ENCODE results near the gene PLEKHA5.

The PLEKHA5 gene

DNA sequence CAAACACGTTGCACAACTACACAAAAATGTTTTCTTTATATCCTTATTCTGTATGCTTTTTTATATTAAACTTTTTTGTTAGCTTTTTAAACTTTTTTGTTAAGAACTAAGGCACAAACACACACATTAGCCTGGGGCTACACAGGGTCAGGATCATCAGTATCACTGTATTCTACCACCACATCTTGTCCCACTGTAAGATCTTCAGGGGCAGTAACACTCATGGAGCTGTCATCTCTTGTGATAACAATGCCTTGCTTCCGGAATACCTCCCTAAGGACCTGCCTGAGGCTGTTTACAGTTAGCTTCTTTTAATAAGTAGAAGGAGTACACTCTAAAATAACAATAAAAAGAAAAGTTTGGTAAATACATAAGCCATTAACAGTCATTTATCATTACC is 42.2 kb downstream of the PLEKHA5 start:
- Mint-ChIP-seq H3K4me1 (no peaks in the 10 kb centered on the region), H3K36me3 (no peaks in the 10 kb centered on the region), H3K9me3 (no peaks in the 10 kb centered on the region), H3K4me3 (no peak overlapping the region), H3K27ac (no peak overlapping the region), H3K27me3 (no peaks in the 10 kb centered on the region)
- no peak for ATAC-seq

GRCh38 chr12:19177754-19178153 is 48.2 kb downstream of the PLEKHA5 start:
- H3K27me3 Mint-ChIP-seq: no peaks in the 10 kb centered on the region
- H3K36me3 Mint-ChIP-seq: no peaks in the 10 kb centered on the region
- no peak overlapping the region for H3K27ac Mint-ChIP-seq
- H3K9me3 Mint-ChIP-seq: no peaks in the 10 kb centered on the region
- no peaks in the 10 kb centered on the region for H3K4me1 Mint-ChIP-seq
- H3K4me3 Mint-ChIP-seq: no peak overlapping the region
- ATAC-seq: no peak

GRCh38 chr12:19179986-19180385 is 50.5 kb downstream of the PLEKHA5 start:
- Mint-ChIP-seq H3K27ac (no peak overlapping the region), H3K36me3 (no peaks in the 10 kb centered on the region), H3K9me3 (no peaks in the 10 kb centered on the region), H3K4me3 (no peak overlapping the region), H3K27me3 (no peaks in the 10 kb centered on the region), H3K4me1 (no peaks in the 10 kb centered on the region)
- no peak for ATAC-seq

DNA sequence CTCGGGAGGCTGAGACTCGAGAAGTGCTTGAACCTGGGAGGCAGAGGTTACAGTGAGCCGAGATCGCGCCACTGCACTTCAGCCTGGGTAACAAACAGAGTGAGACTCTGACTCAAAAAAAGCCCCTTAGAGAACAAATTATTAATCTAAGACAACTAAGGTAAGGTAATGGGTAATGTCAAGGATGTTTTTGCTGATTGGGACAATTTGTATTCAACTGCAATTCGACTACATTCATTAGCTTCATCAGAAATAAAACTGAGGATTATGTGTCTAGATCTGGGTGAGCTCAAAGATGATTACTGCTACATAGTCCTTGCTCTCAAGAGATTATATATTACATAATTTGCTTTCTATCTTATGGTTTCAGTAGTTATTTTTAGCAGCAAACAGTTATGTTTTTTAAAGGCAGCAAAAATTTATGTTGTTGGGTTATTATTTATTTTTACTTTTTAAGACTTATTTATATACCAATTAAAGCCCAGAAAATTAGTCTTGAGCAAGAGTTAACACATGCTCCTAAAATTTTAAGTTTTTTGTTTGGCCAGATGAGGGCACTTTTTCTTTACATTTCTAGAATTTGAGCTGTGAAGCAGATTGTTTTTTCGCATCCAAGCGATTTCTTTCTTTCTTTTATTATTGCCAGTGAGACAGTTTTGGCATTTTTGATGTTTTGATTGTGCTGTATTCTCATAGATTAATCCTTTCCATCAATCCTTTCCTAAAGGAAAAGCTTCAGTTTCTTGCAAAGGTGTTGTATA is 52.3 kb downstream of the PLEKHA5 start:
- no peak for ATAC-seq
- no peaks in the 10 kb centered on the region for H3K36me3 Mint-ChIP-seq
- H3K9me3 Mint-ChIP-seq: no peaks in the 10 kb centered on the region
- H3K4me1 Mint-ChIP-seq: no peaks in the 10 kb centered on the region
- H3K27me3 Mint-ChIP-seq: no peaks in the 10 kb centered on the region
- H3K27ac Mint-ChIP-seq: no peak overlapping the region
- no peak overlapping the region for H3K4me3 Mint-ChIP-seq

DNA sequence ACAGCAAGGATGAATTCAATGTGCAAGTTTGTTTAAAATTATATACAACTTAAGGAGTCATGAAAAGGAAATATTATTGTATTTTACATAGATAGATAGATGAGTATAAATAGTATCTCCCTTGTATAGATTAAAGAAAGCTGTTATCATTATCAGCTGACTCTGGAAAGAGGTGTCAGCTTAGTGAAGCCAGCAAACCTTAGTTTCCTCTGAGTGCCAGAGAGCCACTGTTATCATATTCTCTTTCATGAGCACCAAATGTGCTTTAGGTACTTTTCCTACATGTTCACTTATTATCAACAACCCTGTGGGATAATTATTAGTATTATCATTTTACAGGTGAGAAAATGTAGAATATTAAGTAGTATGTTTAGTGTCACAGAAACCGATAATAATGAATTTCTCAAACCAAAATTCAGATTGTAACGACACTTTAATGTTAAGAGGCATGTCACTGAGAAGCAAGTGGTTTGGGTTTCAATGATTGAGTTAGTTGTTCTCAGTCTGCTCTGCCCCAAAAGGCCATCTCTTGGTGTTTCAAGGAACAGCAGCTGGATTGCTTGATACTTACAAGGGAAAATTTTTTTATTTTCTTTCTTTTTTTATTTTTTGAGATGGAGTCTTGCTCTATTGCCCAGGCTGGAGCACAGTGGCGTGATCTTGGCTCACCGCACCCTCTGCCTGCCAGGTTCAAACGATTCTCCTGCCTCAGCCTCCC is 53.7 kb downstream of the PLEKHA5 start:
- no peaks in the 10 kb centered on the region for H3K36me3 Mint-ChIP-seq
- no peaks in the 10 kb centered on the region for H3K27me3 Mint-ChIP-seq
- no peaks in the 10 kb centered on the region for H3K9me3 Mint-ChIP-seq
- H3K27ac Mint-ChIP-seq: no peak overlapping the region
- no peaks in the 10 kb centered on the region for H3K4me1 Mint-ChIP-seq
- H3K4me3 Mint-ChIP-seq: no peak overlapping the region
- ATAC-seq: no peak

GRCh38 chr12:19185262-19185929 is 55.9 kb downstream of the PLEKHA5 start:
- ATAC-seq: no peak
- Mint-ChIP-seq H3K27ac (no peak overlapping the region), H3K4me1 (peaks cover under 1% of the 10 kb centered on the region), H3K27me3 (no peaks in the 10 kb centered on the region), H3K36me3 (no peaks in the 10 kb centered on the region), H3K4me3 (no peak overlapping the region), H3K9me3 (peaks cover 5% of the 10 kb centered on the region)

GRCh38 chr12:19186722-19187661 is 57.5 kb downstream of the PLEKHA5 start:
- no peak for ATAC-seq
- Mint-ChIP-seq H3K4me1 (peaks cover 10% of the 10 kb centered on the region), H3K4me3 (no peak overlapping the region), H3K9me3 (peaks cover 5% of the 10 kb centered on the region), H3K36me3 (no peaks in the 10 kb centered on the region), H3K27ac (no peak overlapping the region), H3K27me3 (no peaks in the 10 kb centered on the region)

- H3K9me3 Mint-ChIP-seq: peaks cover 5% of the 10 kb centered on the region
- H3K27me3 Mint-ChIP-seq: no peaks in the 10 kb centered on the region
- no peak overlapping the region for H3K4me3 Mint-ChIP-seq
- peaks cover 10% of the 10 kb centered on the region for H3K4me1 Mint-ChIP-seq
- no peak overlapping the region for H3K27ac Mint-ChIP-seq
- no peak for ATAC-seq
- no peaks in the 10 kb centered on the region for H3K36me3 Mint-ChIP-seq
Measured at GRCh38 chr12:19189522-19189921, 60.0 kb downstream of the PLEKHA5 start.

- H3K4me3 Mint-ChIP-seq: no peak overlapping the region
- H3K4me1 Mint-ChIP-seq: peaks cover 10% of the 10 kb centered on the region
- no peak overlapping the region for H3K27ac Mint-ChIP-seq
- no peaks in the 10 kb centered on the region for H3K27me3 Mint-ChIP-seq
- H3K9me3 Mint-ChIP-seq: peaks cover 5% of the 10 kb centered on the region
- peak; percentile 81 for ATAC-seq
- no peaks in the 10 kb centered on the region for H3K36me3 Mint-ChIP-seq
Measured at GRCh38 chr12:19190292-19191031, 60.9 kb downstream of the PLEKHA5 start.

GRCh38 chr12:19191089-19191488 is 61.6 kb downstream of the PLEKHA5 start:
- Mint-ChIP-seq H3K4me1 (peaks cover 10% of the 10 kb centered on the region), H3K4me3 (no peak overlapping the region), H3K9me3 (peaks cover 5% of the 10 kb centered on the region), H3K27ac (no peak overlapping the region), H3K36me3 (no peaks in the 10 kb centered on the region), H3K27me3 (no peaks in the 10 kb centered on the region)
- no peak for ATAC-seq

- peaks cover 5% of the 10 kb centered on the region for H3K9me3 Mint-ChIP-seq
- H3K27ac Mint-ChIP-seq: no peak overlapping the region
- ATAC-seq: no peak
- H3K27me3 Mint-ChIP-seq: no peaks in the 10 kb centered on the region
- no peaks in the 10 kb centered on the region for H3K36me3 Mint-ChIP-seq
- no peak overlapping the region for H3K4me3 Mint-ChIP-seq
- peaks cover 10% of the 10 kb centered on the region for H3K4me1 Mint-ChIP-seq
Measured at GRCh38 chr12:19191563-19191962, 62.0 kb downstream of the PLEKHA5 start.

DNA sequence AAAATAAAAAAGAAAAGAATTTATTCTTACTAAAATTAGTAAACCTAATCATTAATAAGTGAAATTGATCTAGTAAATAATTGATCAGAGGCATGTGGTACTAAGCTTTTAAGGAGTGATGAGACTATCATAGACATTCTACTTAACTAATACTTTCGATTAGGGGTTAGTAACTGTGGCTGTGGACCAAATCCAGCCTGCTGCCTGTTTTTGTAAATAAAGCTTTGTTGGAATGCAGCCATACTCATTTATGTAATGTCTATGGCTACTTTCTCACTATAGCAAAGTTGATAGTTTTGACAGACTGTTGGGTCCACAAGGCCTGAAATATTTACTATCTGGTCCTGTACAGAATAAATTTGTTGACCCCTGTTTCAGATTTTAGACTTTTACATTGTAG is 63.2 kb downstream of the PLEKHA5 start:
- ATAC-seq: no peak
- H3K4me1 Mint-ChIP-seq: peaks cover 10% of the 10 kb centered on the region
- H3K27ac Mint-ChIP-seq: no peak overlapping the region
- H3K4me3 Mint-ChIP-seq: no peak overlapping the region
- H3K36me3 Mint-ChIP-seq: no peaks in the 10 kb centered on the region
- no peaks in the 10 kb centered on the region for H3K27me3 Mint-ChIP-seq
- H3K9me3 Mint-ChIP-seq: peaks cover 5% of the 10 kb centered on the region

- Mint-ChIP-seq H3K4me3 (no peak overlapping the region), H3K9me3 (no peaks in the 10 kb centered on the region), H3K36me3 (no peaks in the 10 kb centered on the region), H3K4me1 (peaks cover 10% of the 10 kb centered on the region), H3K27me3 (no peaks in the 10 kb centered on the region), H3K27ac (no peak overlapping the region)
- no peak for ATAC-seq
Measured at GRCh38 chr12:19194963-19195362, 65.4 kb downstream of the PLEKHA5 start.

DNA sequence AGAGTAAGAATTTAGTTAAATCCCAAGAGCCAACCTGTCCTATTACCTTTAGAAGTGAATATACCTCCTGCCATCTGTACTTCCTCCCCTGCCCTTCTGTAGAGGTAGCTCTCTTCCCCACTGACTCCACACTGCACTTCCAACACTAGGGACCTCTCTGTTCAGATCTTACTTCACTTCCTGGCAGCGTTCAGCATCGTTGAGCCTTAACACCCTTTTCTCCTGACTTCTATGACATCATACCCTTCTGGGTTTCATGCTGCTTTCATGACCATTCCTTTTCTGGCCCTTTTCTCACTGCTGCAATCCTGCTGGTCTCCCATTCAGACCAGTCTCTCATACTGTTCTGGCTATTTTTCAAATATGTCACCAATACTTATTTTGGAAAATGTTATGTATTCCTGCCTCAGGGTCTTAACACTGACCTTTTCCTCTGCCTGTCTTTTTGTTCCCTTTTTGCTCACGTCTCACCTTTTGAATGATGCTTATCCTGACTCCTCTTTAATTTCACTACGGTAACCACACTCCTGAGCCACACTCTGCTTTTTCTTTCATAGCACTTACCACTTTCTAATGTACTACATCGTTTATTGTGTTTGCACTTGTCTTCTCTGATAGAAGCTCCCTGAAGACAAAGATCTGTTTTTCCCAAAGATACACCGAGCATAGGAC is 67.6 kb downstream of the PLEKHA5 start:
- Mint-ChIP-seq H3K27ac (no peak overlapping the region), H3K36me3 (no peaks in the 10 kb centered on the region), H3K4me1 (no peaks in the 10 kb centered on the region), H3K27me3 (no peaks in the 10 kb centered on the region), H3K4me3 (no peak overlapping the region), H3K9me3 (no peaks in the 10 kb centered on the region)
- ATAC-seq: peak; percentile 40
